SK-N-MC (cell line): ENCODE data around the gene MAN2A2.

Source experiments
- EZH2 ChIP-seq: fragments of 200-600 bp; sonication (generic); IDR thresholded peaks from one replicate; pipeline ENCODE4 v1.6.1; 2017; ENCODE audit warnings: antibody characterized with exemption
- FOXP2 ChIP-seq: optimal IDR thresholded peaks from 2 replicates; pipeline ENCODE3; 2011; ENCODE audit warnings: mild to moderate bottlenecking, moderate library complexity; ENCODE audit not compliant: insufficient read depth; ENCODE audit errors: extremely low read length, control extremely low read depth
- POLR2AphosphoS5 ChIP-seq: IDR thresholded peaks from 2 replicates; pipeline ENCODE4 v1.6.1; 2012; ENCODE audit warnings: mild to moderate bottlenecking, low read depth, low read length, borderline replicate concordance

GRCh38 chr15:90865702-90866101 is 37.4 kb upstream of the MAN2A2 start:
- TF ChIP-seq EZH2 (no peak), POLR2AphosphoS5 (no peak), FOXP2 (no peak)
